H1 (cell line): ENCODE data around the gene GRIP2. TPM values are rescaled to one million over a fixed set of nuclear protein-coding genes. Genes with fewer than 3 reads are reported as not detected.

ENCODE experiments used
- CTCF ChIA-PET: fragments of 300-600 bp; sonication (Branson Sonifier 250); formaldehyde crosslinking; loops from one replicate; lab custom pipeline; 2021; ENCODE audit not compliant: partially characterized antibody; lab: Charles Lee
- POLR2A ChIA-PET: fragments of 300-600 bp; sonication (Branson Sonifier 250); formaldehyde crosslinking; loops from one replicate; lab custom pipeline; 2021; ENCODE audit warnings: inconsistent platforms; ENCODE audit not compliant: partially characterized antibody; lab: Charles Lee
- DNase-seq, 2 experiments: peaks; one replicate each; pipeline versions ENCODE4 v3.0.0 to v3.0.0-alpha.2; 2010 to 2022; ENCODE audit warnings: low spot score in 2 of 2, low read depth in 1 of 2, mixed read lengths in 1 of 2
- FAIRE-seq: peaks from 2 replicates; lab custom pipeline; 2011; peaks lifted over from hg19 to GRCh38; lab: Jason Lieb, UNC
- H2AFZ ChIP-seq: 2 replicates; pipeline ENCODE4 v1.8.1; 2012; ENCODE audit warnings: low read length, inconsistent platforms
- H2AK5ac ChIP-seq: 2 replicates; pipeline ENCODE4 v1.6.1; 2013; ENCODE audit warnings: low read depth, low read length
- H2BK120ac ChIP-seq: replicated peaks from 2 replicates; pipeline ENCODE3; 2013; ENCODE audit warnings: low read depth, low read length, inconsistent platforms
- H2BK12ac ChIP-seq: 2 replicates; pipeline ENCODE4 v1.6.1; 2013; ENCODE audit warnings: low read depth, low read length
- H2BK15ac ChIP-seq: 2 replicates; pipeline ENCODE4 v1.6.1; 2013; ENCODE audit warnings: low read length
- H2BK20ac ChIP-seq: 2 replicates; pipeline ENCODE4 v1.6.1; 2013; ENCODE audit warnings: low read length
- H2BK5ac ChIP-seq: 2 replicates; pipeline ENCODE4 v1.6.1; 2013; ENCODE audit warnings: low read depth, low read length
- H3K14ac ChIP-seq: 2 replicates; pipeline ENCODE4 v1.6.1; 2013; ENCODE audit warnings: inconsistent platforms; ENCODE audit not compliant: insufficient read length
- H3K18ac ChIP-seq: 2 replicates; pipeline ENCODE4 v1.6.1; 2013; ENCODE audit warnings: low read length; ENCODE audit errors: extremely low read depth
- H3K23ac ChIP-seq: 2 replicates; pipeline ENCODE4 v1.6.1; 2013; ENCODE audit warnings: inconsistent platforms; ENCODE audit not compliant: insufficient read length
- H3K23me2 ChIP-seq: 2 replicates; pipeline ENCODE4 v1.6.1; 2013; ENCODE audit warnings: low read depth, low read length
- H3K27ac ChIP-seq: 2 replicates; pipeline ENCODE4 v1.6.1; 2011; ENCODE audit warnings: low read depth, low read length, inconsistent platforms
- H3K27me3 ChIP-seq, 4 experiments: replicated peaks in 1 of 4; 1 replicate in 1 of 4; 2 replicates in 3 of 4; pipeline versions ENCODE4 v1.6.1 to v1.8.1; 2011 to 2013; ENCODE audit warnings: low read length in 3 of 4, mild to moderate bottlenecking in 3 of 4, inconsistent platforms in 2 of 4, mixed read lengths in 2 of 4, moderate library complexity in 1 of 4; ENCODE audit not compliant: control insufficient read depth in 3 of 4, insufficient read depth in 3 of 4; ENCODE audit errors: extremely low read depth in 1 of 4
- H3K36me3 ChIP-seq, 4 experiments: 2 replicates each; pipeline versions ENCODE4 v1.6.1 to v1.8.1; 2011 to 2013; ENCODE audit warnings: mild to moderate bottlenecking in 4 of 4, low read length in 3 of 4, moderate library complexity in 2 of 4, control low read depth in 1 of 4, inconsistent platforms in 1 of 4; ENCODE audit not compliant: insufficient read depth in 4 of 4, control insufficient read depth in 2 of 4
- H3K4ac ChIP-seq: replicated peaks from 2 replicates; pipeline ENCODE3; 2013; ENCODE audit warnings: low read length, low read depth, mixed read lengths, inconsistent platforms; ENCODE audit not compliant: insufficient read length
- H3K4me1 ChIP-seq, 4 experiments: replicated peaks in 1 of 4; 1 replicate in 1 of 4; 2 replicates in 3 of 4; pipeline versions ENCODE4 v1.6.1 to v1.8.1; 2011 to 2013; ENCODE audit warnings: low read length in 3 of 4, inconsistent platforms in 2 of 4, mixed read lengths in 1 of 4; ENCODE audit not compliant: insufficient read depth in 4 of 4, control insufficient read depth in 3 of 4
- H3K4me2 ChIP-seq, 2 experiments: 2 replicates each; pipeline versions ENCODE4 v1.6.1 to v1.8.1; 2011 to 2013; ENCODE audit warnings: low read depth in 2 of 2, low read length in 2 of 2, control low read depth in 1 of 2, inconsistent platforms in 1 of 2, mild to moderate bottlenecking in 1 of 2; ENCODE audit not compliant: insufficient read depth in 1 of 2
- H3K4me3 ChIP-seq, 4 experiments: fragments of 200-600, 300-600 bp in 1 of 4; sonication (generic), shearing (Covaris generic), sonication (Bioruptor Twin) in 1 of 4; 2 replicates each; pipeline versions ENCODE4 v1.5.1 to v1.8.1; 2011 to 2016; ENCODE audit warnings: low read length in 4 of 4, low read depth in 3 of 4, control low read depth in 2 of 4, inconsistent platforms in 2 of 4, mild to moderate bottlenecking in 2 of 4, mixed read lengths in 1 of 4, moderate library complexity in 1 of 4; ENCODE audit not compliant: insufficient read depth in 2 of 4; ENCODE audit errors: extremely low read depth in 1 of 4
- H3K56ac ChIP-seq: replicated peaks from 2 replicates; pipeline ENCODE3; 2013; ENCODE audit warnings: low read depth, mild to moderate bottlenecking, mixed read lengths, low read length, inconsistent platforms; ENCODE audit not compliant: insufficient read length
- H3K79me1 ChIP-seq: 2 replicates; pipeline ENCODE4 v1.6.1; 2013; ENCODE audit warnings: low read depth, low read length, control low read depth
- H3K79me2 ChIP-seq, 2 experiments: 2 replicates each; pipeline versions ENCODE4 v1.6.1 to v1.8.1; 2012 to 2013; ENCODE audit warnings: low read length in 2 of 2, mild to moderate bottlenecking in 2 of 2, inconsistent platforms in 1 of 2; ENCODE audit not compliant: insufficient read depth in 2 of 2, control insufficient read depth in 1 of 2
- H3K9ac ChIP-seq, 4 experiments: replicated peaks in 1 of 4; 1 replicate in 1 of 4; 2 replicates in 3 of 4; pipeline versions ENCODE4 v1.6.1 to v1.8.1; 2011 to 2013; ENCODE audit warnings: low read depth in 3 of 4, low read length in 3 of 4, control low read depth in 2 of 4, mild to moderate bottlenecking in 2 of 4, moderate library complexity in 2 of 4, inconsistent platforms in 1 of 4; ENCODE audit errors: extremely low read depth in 1 of 4
- H3K9me3 ChIP-seq, 2 experiments: 2 replicates each; pipeline versions ENCODE4 v1.6.1 to v1.8.1; 2012 to 2013; ENCODE audit warnings: mild to moderate bottlenecking in 2 of 2, moderate library complexity in 2 of 2, control low read depth in 1 of 2, inconsistent platforms in 1 of 2, low read depth in 1 of 2, low read length in 1 of 2, mixed read lengths in 1 of 2; ENCODE audit not compliant: insufficient read depth in 2 of 2
- H4K20me1 ChIP-seq, 2 experiments: replicated peaks in 1 of 2; 2 replicates each; pipeline versions ENCODE3 to v1.8.1; 2011 to 2013; ENCODE audit warnings: inconsistent platforms in 2 of 2, low read length in 2 of 2, mild to moderate bottlenecking in 1 of 2; ENCODE audit not compliant: insufficient read depth in 2 of 2, control insufficient read depth in 1 of 2
- H4K5ac ChIP-seq: 2 replicates; pipeline ENCODE4 v1.6.1; 2013; ENCODE audit warnings: low read length, low read depth, mixed read lengths, inconsistent platforms; ENCODE audit not compliant: insufficient read length
- H4K8ac ChIP-seq: 2 replicates; pipeline ENCODE4 v1.8.0; 2013; ENCODE audit warnings: mild to moderate bottlenecking, moderate library complexity, low read length, inconsistent platforms; ENCODE audit not compliant: insufficient read depth; ENCODE audit errors: extremely low read depth
- H4K91ac ChIP-seq: replicated peaks from 2 replicates; pipeline ENCODE3; 2013; ENCODE audit warnings: low read length, mixed read lengths, inconsistent platforms; ENCODE audit not compliant: insufficient read length
- ASH2L ChIP-seq: fragments of 200-600, 300-600 bp; sonication (generic); IDR thresholded peaks from one replicate; pipeline ENCODE4 v1.7.1; 2017; ENCODE audit warnings: low read length
- CBX5 ChIP-seq: fragments of 300-800, 300-1000 bp; sonication (generic); IDR thresholded peaks from 2 replicates; pipeline ENCODE4 v1.7.1; 2016; ENCODE audit warnings: antibody characterized with exemption, low read length, low read depth
- CTCF ChIP-seq, 3 experiments: IDR thresholded peaks; 1 replicate in 2 of 3; 2 replicates in 1 of 3; pipeline versions ENCODE4 v1.5.1 to v1.6.1; 2011; ENCODE audit warnings: low read length in 3 of 3, mild to moderate bottlenecking in 3 of 3, inconsistent platforms in 2 of 3, low read depth in 1 of 3, moderate library complexity in 1 of 3; ENCODE audit not compliant: insufficient read depth in 1 of 3; ENCODE audit errors: control extremely low read depth in 1 of 3
- POU5F1 ChIP-seq: IDR thresholded peaks from 2 replicates; pipeline ENCODE4 v1.6.1; 2011; ENCODE audit warnings: low read depth, mild to moderate bottlenecking, low read length, moderate library complexity
- SP2 ChIP-seq: IDR thresholded peaks from 2 replicates; pipeline ENCODE4 v1.6.1; 2012; ENCODE audit warnings: mild to moderate bottlenecking, low read length, inconsistent platforms
- SUZ12 ChIP-seq: fragments of 200-600 bp; sonication (generic); IDR thresholded peaks from 2 replicates; pipeline ENCODE4 v1.6.1; 2012; ENCODE audit warnings: mild to moderate bottlenecking, inconsistent platforms, low read length, moderate library complexity, mixed read lengths
- WGBS, 2 experiments: shearing (Covaris generic) in 1 of 2; methylation state at CpG; one replicate each; pipeline versions ENCODE4 v1.1.6 to v1.1.7; 2013 to 2015; ENCODE audit warnings: low lambda C conversion rate in 2 of 2, mixed read lengths in 2 of 2, inconsistent platforms in 1 of 2, low coverage in 1 of 2, missing lambda C conversion rate in 1 of 2; ENCODE audit not compliant: insufficient replicate concordance in 2 of 2, insufficient coverage in 1 of 2, insufficient read length in 1 of 2; ENCODE audit errors: extremely low coverage in 1 of 2, missing lambda C conversion rate in 1 of 2; 5-methylcytosine and 5-hydroxymethylcytosine counted together
- polyA plus RNA-seq, 7 experiments: library from polyadenylated mRNA; depleted of rRNA in 3 of 7; stranded (reverse) in 5 of 7; unstranded in 2 of 7; fragments of >200 nt in 5 of 7; fragments of 200-250 nt in 2 of 7; gene quantifications; 1 replicate in 5 of 7; 2 replicates in 1 of 7; 4 replicates in 1 of 7; pipeline versions ENCODE4 v1.2.1 to v1.2.3, GENCODE V29; 2011 to 2013; ENCODE audit warnings: missing spikeins in 2 of 7, mixed read lengths in 2 of 7
- total RNA-seq: library from RNA; stranded (reverse); fragmentation: NEBNext Ultra II Directional; extraction: Animal tissue kit (Norgen Biotek cat#: 25700); gene quantifications from 2 replicates; pipeline ENCODE4 v1.2.1, GENCODE V29; 2021

GRIP2 gene
- total and polyA plus RNA-seq, 2 of the 8 experiments (the other 6 are each of a cell fraction or from before 2014, with no cell fraction given), result 2.5 to 6.4 TPM

- Histone ChIP-seq H3K4me1 (peaks cover 3 to 24% (median 13%) of the 10 kb centered on the region in 4 experiments), H3K36me3 (no peaks in the 10 kb centered on the region), H2BK20ac (no peak overlapping the region), H2AFZ (no peak overlapping the region), H3K4me2 (no peak overlapping the region), H2AK5ac (no peak overlapping the region), H3K23ac (no peak overlapping the region), H3K14ac (no peak overlapping the region), H3K4ac (no peak overlapping the region), H4K91ac (no peak overlapping the region), H2BK12ac (no peak overlapping the region), H4K8ac (no peak overlapping the region; the same call in 1 of the 2 replicates), H3K23me2 (no peaks in the 10 kb centered on the region), H4K5ac (no peak overlapping the region), H2BK5ac (no peak overlapping the region), H3K18ac (no peak overlapping the region), H3K79me2 (no peaks in the 10 kb centered on the region), H3K4me3 (no peak overlapping the region), H3K9ac (no peak overlapping the region), H2BK15ac (no peak overlapping the region), H3K79me1 (no peaks in the 10 kb centered on the region; the same call in 1 of the 2 replicates), H3K27ac (no peak overlapping the region), H3K9me3 (no peaks in the 10 kb centered on the region), H3K27me3 (no peaks in the 10 kb centered on the region), H2BK120ac (no peak overlapping the region), H3K56ac (no peak overlapping the region), H4K20me1 (peaks cover 0 to 4% of the 10 kb centered on the region in 2 experiments)
- CTCF ChIA-PET, result interaction anchor here (1.1 to 3.6 kb wide), 3 partner anchors 11 to 65 kb away, joined by 3 to 40 read pairs (median 3); no protein-coding TSS in a partner anchor
- WGBS, 2 experiments, result 86% methylated on average over 4 of the region's 4 CpGs; no CpG with 5 or more reads in 1 of the 2 experiments
- POLR2A ChIA-PET, result interaction anchor here (1.1 kb wide), 1 partner anchor 70 kb away, joined by 3 read pairs; no protein-coding TSS in a partner anchor
- no peak for TF ChIP-seq CBX5
- TF ChIP-seq SP2, result no peak
- TF ChIP-seq ASH2L, result no peak
- TF ChIP-seq POU5F1, result no peak
- TF ChIP-seq CTCF (IDR thresholded peaks at IDR 0.05; ENCODE audit: control extremely low read depth in 1 of 3, insufficient read depth in 1 of 3, low read depth in 1 of 3, low read length in 3 of 3), result no peak
- no peak for TF ChIP-seq SUZ12
- FAIRE-seq (no peak), DNase-seq (no peak)
Observed at GRCh38 chr3:14560110-14560509, 20.0 kb upstream of the GRIP2 start.
